Nephron (organoid): ENCODE data around the gene NBEA.

Experiments
- H3K27ac Mint-ChIP-seq, 3 experiments: 2 replicates each; pipeline ENCODE4 v1.8.0; 2020; ENCODE audit warnings: mixed read lengths in 3 of 3, mild to moderate bottlenecking in 2 of 3, moderate library complexity in 1 of 3
- H3K27me3 Mint-ChIP-seq: 2 replicates; pipeline ENCODE4 v1.8.0; 2021; ENCODE audit warnings: low read depth, mild to moderate bottlenecking, moderate library complexity, mixed read lengths
- H3K36me3 Mint-ChIP-seq: 2 replicates; pipeline ENCODE4 v1.8.0; 2020; ENCODE audit warnings: low read depth, mixed read lengths
- H3K4me1 Mint-ChIP-seq: 2 replicates; pipeline ENCODE4 v1.8.0; 2020; ENCODE audit warnings: mixed read lengths
- H3K4me3 Mint-ChIP-seq, 3 experiments: 2 replicates each; pipeline ENCODE4 v1.8.0; 2020; ENCODE audit warnings: mild to moderate bottlenecking in 3 of 3, mixed read lengths in 3 of 3, moderate library complexity in 2 of 3
- H3K9me3 Mint-ChIP-seq: 2 replicates; pipeline ENCODE4 v1.8.0; 2020; ENCODE audit warnings: mixed read lengths
- TF ChIP-seq, protein P1 (sequence below), 3 experiments: fragments of 200-600 bp; sonication (generic); IDR thresholded peaks; one replicate each; pipeline ENCODE4 v1.5.0; 2021; ENCODE audit warnings: antibody characterized with exemption in 3 of 3; ENCODE audit not compliant: unreplicated experiment in 3 of 3

NBEA gene, protein sequence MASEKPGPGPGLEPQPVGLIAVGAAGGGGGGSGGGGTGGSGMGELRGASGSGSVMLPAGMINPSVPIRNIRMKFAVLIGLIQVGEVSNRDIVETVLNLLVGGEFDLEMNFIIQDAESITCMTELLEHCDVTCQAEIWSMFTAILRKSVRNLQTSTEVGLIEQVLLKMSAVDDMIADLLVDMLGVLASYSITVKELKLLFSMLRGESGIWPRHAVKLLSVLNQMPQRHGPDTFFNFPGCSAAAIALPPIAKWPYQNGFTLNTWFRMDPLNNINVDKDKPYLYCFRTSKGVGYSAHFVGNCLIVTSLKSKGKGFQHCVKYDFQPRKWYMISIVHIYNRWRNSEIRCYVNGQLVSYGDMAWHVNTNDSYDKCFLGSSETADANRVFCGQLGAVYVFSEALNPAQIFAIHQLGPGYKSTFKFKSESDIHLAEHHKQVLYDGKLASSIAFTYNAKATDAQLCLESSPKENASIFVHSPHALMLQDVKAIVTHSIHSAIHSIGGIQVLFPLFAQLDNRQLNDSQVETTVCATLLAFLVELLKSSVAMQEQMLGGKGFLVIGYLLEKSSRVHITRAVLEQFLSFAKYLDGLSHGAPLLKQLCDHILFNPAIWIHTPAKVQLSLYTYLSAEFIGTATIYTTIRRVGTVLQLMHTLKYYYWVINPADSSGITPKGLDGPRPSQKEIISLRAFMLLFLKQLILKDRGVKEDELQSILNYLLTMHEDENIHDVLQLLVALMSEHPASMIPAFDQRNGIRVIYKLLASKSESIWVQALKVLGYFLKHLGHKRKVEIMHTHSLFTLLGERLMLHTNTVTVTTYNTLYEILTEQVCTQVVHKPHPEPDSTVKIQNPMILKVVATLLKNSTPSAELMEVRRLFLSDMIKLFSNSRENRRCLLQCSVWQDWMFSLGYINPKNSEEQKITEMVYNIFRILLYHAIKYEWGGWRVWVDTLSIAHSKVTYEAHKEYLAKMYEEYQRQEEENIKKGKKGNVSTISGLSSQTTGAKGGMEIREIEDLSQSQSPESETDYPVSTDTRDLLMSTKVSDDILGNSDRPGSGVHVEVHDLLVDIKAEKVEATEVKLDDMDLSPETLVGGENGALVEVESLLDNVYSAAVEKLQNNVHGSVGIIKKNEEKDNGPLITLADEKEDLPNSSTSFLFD (N-terminal part only)

DNA sequence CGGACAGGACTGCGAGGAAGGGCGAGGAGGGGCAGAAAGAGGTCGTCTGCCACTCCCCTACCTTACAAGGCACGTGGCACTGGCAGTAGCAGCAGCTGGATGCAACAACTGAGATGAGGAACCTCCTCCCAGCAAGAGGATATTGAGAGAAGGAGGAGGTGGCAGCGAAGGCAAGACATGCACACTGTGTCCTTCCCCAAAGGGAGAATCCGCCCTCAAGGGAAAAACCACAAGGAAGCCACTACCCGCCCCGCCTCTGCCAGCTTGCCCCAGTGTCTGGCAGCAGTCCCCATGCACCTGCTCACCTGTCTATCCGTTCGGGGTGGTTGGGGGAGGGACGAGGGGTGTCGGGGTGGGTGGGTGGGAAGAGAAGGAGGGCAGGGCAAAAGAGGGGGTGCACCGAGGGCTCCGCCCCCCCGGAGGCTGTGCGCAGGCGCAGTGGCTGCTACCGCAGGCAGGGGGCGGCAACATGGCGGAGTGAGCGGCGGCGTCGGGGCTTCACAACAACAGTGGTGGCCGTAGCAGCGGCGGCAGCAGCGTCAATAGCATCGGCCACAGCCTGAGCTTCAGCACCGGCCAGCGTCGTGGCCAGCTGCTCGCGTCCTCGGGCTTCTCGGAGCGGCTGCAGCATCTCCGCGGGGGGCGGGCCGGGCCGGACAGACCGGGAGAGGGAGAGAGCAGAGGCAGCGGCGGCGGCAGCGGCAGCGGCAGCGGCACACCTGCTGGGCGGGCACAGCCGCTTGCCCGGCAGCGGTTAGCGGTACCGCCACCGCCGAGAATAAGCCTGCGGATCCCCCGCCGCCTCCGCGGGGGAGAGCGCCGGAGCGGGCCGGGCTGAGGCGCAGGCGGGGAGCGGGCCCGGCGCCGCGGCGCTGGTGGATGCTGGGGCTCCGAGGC lies at the start of gene NBEA:
Gene NBEA, plus strand, starts transcription at position 436 of the 897 bp plus-strand sequence. CDS start 551 bp downstream, outside the sequence.
- Mint-ChIP-seq H3K4me3 (peak within 1 kb of the TSS; percentile 95 to 97 (median 97)), H3K4me1 (peaks cover 27% of the 10 kb centered on the region), H3K27ac (peak within 1 kb of the TSS; percentile 60 to 72 (median 68)), H3K27me3 (peaks cover 17% of the 10 kb centered on the region), H3K36me3 (no peaks in the 10 kb centered on the region), H3K9me3 (no peaks in the 10 kb centered on the region)
- TF ChIP-seq, protein P1, sequence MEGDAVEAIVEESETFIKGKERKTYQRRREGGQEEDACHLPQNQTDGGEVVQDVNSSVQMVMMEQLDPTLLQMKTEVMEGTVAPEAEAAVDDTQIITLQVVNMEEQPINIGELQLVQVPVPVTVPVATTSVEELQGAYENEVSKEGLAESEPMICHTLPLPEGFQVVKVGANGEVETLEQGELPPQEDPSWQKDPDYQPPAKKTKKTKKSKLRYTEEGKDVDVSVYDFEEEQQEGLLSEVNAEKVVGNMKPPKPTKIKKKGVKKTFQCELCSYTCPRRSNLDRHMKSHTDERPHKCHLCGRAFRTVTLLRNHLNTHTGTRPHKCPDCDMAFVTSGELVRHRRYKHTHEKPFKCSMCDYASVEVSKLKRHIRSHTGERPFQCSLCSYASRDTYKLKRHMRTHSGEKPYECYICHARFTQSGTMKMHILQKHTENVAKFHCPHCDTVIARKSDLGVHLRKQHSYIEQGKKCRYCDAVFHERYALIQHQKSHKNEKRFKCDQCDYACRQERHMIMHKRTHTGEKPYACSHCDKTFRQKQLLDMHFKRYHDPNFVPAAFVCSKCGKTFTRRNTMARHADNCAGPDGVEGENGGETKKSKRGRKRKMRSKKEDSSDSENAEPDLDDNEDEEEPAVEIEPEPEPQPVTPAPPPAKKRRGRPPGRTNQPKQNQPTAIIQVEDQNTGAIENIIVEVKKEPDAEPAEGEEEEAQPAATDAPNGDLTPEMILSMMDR (IDR thresholded peaks at IDR 0.05; ENCODE audit: unreplicated experiment in 3 of 3), result no peak

DNA sequence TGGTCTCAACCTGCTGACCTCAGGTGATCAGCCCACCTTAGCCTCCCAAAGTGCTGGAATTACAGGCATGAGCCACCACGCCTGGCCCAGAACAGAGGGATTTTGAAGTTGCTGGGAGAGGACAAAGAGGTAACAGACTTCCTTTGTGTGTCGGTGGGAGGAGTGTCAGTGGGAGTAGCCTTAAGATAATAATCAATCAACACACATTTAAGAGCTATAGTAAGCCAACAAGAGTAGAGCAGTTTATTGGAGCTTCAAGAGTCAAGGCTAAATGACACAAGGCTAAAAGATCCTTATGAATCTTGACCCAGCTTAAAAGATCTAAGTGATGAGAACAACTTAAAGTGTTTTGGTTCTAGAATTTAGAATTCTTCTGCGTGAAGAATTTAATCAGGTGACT lies 47.3 kb upstream of the NBEA start:
- H3K4me1 Mint-ChIP-seq, result peaks cover 8% of the 10 kb centered on the region
- H3K9me3 Mint-ChIP-seq, result no peaks in the 10 kb centered on the region
- no peak overlapping the region for H3K27ac Mint-ChIP-seq
- H3K36me3 Mint-ChIP-seq, result no peaks in the 10 kb centered on the region
- TF ChIP-seq, protein P1 (IDR thresholded peaks at IDR 0.05; ENCODE audit: unreplicated experiment in 3 of 3), result no peak
- H3K4me3 Mint-ChIP-seq, result no peak overlapping the region
- H3K27me3 Mint-ChIP-seq, result no peaks in the 10 kb centered on the region

DNA sequence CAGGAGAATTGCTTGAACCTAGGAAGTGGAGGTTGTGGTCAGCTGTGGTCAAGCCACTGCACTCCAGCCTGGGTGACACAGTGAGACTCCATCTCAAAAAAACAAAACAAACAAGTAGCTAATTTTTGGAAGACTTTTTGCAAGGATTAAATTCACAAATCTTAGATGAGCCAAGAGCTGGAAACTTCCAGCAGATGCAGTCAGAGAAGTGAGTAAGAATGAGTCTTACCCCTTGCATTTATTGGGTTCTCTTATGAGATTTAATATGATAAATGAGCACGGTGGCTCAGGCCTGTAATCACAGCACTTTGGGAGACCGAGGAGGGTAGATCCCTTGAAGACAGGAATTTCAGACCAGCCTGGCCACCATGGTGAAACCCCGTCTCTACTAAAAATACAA lies 44.9 kb upstream of the NBEA start:
- H3K27me3 Mint-ChIP-seq, result no peaks in the 10 kb centered on the region
- H3K4me3 Mint-ChIP-seq, result no peak overlapping the region
- H3K36me3 Mint-ChIP-seq, result no peaks in the 10 kb centered on the region

DNA sequence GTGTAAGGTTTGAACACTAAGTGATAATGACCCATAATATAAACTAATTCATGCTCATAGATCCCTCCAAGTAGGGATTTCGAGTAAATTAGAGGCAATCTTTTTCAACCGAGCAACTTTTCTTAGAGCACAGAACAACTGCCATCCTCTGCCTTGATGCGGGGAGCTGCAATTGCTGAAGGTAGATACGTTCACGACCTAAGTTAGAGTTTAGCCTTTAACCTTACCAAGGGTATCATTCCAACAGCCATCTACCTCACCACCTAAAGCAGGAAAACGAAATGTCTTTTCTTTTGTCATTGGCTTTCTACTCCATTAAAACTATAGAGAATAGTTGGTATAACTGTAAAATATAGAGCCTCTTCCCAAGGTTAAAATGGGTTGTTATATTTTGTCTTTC lies 42.2 kb upstream of the NBEA start:
- no peak overlapping the region for H3K4me3 Mint-ChIP-seq
- H3K27ac Mint-ChIP-seq, result no peak overlapping the region
- peaks cover 8% of the 10 kb centered on the region for H3K4me1 Mint-ChIP-seq
- no peaks in the 10 kb centered on the region for H3K9me3 Mint-ChIP-seq
- H3K27me3 Mint-ChIP-seq, result peaks cover 4% of the 10 kb centered on the region
- TF ChIP-seq, protein P1 (IDR thresholded peaks at IDR 0.05; ENCODE audit: unreplicated experiment in 3 of 3), result no peak
- no peaks in the 10 kb centered on the region for H3K36me3 Mint-ChIP-seq

More for the DNA sequence above, 44.9 kb upstream of the NBEA start:
- Mint-ChIP-seq H3K27ac (no peak overlapping the region), H3K9me3 (no peaks in the 10 kb centered on the region), H3K4me1 (peaks cover 8% of the 10 kb centered on the region)
- TF ChIP-seq, protein P1 (IDR thresholded peaks at IDR 0.05; ENCODE audit: unreplicated experiment in 3 of 3), result no peak

DNA sequence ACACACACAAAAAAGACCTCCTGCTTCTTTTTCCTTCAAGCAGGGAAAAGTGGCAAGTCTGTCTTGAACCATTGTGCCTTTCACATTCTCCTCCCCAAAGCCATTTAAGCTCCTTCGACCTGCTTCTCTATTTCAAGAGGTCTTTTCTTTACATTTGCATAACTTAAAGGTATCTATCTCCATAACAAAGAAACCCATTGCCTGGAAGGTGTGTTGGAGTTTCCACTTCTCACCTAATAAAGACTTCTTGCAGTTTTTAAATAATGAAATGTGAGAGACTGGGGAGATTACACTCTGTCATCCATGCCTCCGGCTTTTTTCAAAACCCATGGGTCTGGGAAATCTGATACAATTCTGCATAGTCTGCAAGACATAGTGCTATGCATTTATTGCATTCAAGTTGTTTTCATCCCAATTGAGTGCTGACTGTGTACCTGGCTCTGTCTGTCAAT lies 41.8 kb upstream of the NBEA start:
- TF ChIP-seq, protein P1 (IDR thresholded peaks at IDR 0.05; ENCODE audit: unreplicated experiment in 3 of 3), result no peak
- Mint-ChIP-seq H3K27me3 (peaks cover 4% of the 10 kb centered on the region), H3K27ac (no peak overlapping the region), H3K36me3 (no peaks in the 10 kb centered on the region), H3K9me3 (no peaks in the 10 kb centered on the region), H3K4me1 (peaks cover 8% of the 10 kb centered on the region), H3K4me3 (no peak overlapping the region)
